HG03196 (cell line): Measurements from ENCODE around the gene MAPK10.

ENCODE experiments used
- ATAC-seq: cut with Tn5 transposase; IDR thresholded peaks from one replicate; pipeline ENCODE4 v1.9.1; 2021; ENCODE audit not compliant: unreplicated experiment

Gene MAPK10

DNA sequence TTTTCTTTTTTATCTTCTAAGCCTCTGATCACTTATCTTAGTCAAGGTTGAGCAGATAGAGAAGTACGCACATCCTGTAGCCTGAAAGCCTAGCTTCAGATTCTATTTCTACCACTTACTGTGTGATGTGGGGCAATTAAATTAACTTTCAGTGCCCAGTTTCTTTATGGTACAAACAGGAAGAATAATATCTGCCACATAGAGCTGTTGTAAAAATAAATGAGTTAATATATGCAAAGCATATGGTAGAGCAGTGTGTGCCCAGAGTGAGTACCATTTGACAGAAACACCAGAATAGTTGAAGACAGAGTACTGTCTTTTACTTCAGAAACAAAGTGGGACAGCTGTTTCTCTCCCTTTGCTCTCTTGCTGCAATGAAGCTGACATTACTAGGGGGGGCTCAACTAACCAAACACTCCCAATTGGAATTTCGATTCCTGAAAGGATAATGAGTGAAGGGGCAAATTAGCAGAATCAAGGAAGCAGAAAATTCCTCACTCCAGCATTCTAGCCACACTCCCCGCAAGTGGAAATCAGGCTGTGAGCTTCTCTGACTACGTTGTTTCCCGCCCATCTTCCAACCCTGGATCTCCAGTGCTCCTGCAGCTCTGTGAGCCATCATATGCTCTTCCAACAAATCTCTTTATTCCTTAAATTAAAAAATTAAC lies 80.4 kb downstream of the MAPK10 start:
- no peak for ATAC-seq

DNA sequence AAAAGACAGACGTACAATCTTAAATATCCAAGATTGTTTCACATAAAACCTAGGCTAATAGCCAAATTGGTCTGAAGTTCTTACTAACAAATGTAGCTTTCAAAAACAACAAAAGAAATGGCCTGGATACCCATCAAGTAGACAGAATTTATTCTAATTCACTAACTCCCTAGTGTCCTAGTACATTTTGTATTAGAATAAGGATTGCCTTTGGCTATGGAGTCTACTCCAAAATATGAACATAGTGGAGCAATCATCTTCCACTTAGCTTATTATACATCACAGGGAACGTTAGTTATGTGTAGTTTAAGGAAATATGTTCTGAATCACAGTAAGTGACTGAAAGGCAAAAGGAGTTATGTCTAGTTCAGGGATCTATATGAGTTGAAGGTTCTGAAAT lies 81.7 kb downstream of the MAPK10 start:
- no peak for ATAC-seq

DNA sequence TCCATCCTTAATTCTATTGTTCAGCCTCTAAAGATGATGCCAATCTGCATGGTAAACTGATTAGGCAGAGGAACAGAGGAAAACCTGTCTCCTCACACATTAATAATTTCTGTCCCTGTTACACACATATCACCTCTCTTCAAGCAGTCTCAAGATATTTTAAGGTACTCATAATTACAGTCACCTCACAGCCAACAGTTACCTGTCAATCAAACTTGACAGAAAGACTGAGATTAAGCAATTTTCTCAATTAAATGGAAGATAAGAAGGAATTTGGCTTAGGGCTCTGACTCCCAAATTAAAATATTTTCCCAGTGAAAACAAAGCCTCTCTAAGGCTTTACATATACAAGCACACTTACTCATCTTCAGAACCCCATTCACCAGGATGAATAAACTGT lies 85.2 kb downstream of the MAPK10 start:
- ATAC-seq, result no peak

DNA sequence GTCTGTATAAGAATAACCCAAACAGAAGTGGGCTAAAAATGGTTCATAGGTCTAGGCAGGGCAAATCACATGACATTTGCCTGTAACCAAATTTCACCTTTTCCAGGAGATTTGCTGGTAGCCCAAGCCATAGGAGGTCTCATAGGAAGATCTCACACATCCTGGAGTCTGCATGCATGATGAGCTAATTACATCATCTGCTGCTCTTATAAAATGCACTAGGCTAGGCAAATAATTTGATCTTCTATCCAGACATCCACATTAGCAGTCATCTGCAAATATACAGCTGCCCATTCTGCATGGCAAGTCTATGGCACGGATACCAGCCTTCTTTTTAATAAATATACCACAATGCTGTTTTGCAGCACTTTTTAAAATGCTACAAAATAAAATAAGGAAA lies 87.2 kb downstream of the MAPK10 start:
- no peak for ATAC-seq

DNA sequence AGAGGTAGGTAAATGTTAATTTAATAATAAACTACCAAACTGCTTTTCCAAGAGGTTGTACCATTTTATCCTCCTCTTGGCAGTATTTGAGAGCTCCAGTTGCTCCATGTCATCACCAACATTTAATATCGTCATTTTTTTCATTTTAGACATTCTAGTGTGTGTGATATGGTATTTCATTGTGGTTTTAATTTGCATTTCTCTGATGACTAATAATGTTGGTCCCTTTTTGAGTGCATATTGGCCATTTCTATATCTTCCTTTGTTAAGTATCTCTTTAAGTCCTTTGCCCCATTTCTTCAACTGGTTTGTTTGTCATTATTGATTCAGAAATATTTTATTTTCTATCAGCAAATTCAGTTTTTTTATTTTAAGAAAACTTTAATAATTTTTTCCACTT lies 88.8 kb downstream of the MAPK10 start:
- no peak for ATAC-seq

DNA sequence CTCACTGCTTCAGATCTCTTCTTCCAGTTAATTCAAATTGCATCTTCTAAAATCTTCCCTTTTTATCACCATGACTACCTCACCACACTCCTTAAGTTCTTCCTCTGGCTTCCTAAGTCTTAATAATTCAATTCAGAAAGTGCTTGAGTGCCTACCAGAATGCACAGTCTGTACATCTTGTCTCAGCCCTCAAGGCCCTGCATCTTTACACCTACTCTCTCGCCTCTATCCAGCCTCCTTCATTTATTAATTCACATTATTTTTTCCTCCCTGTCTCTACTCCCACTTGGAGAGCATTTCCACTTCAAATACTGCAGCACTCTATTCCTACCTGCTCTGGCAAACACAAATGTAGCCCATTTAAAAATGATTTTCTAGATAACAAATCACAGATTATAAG lies 90.5 kb downstream of the MAPK10 start:
- no peak for ATAC-seq

DNA sequence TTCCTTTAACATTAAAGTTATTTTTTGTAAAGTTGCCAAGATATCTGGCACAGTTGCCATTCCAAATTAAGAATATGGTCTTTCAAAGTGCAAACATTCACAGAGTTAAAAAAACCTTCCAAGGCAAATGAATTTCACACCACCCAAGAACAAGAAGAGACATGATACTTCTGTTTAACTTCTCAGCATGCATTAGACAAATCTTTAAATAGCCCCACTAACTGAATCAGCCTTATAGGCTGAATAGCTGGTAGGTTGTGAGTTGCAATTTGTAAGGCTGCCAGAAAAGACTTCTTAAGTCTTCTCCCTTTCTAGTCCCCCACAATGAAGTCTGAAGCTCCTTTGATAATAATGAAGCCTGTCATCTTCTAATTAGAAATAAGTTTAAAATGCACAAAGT lies 95.6 kb downstream of the MAPK10 start:
- no peak for ATAC-seq

DNA sequence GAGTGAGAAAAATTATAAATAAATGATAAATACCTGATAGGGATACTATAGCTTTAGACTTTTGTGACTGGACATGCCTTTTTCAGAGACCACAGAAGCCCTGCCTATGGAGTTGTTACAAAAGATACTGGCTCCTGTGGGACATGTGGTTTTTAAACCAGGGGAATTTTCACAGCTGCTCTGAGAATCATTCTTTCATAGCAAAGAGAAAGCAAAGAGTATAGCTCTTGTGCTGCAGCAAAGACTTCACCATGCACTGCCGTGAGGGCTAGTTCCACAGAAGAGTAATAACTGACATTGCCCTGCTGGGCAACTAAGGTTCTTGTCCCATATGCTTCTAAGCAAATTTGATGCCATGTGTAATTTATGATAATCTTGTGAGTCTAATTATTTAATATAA lies 98.2 kb downstream of the MAPK10 start:
- ATAC-seq, result no peak

DNA sequence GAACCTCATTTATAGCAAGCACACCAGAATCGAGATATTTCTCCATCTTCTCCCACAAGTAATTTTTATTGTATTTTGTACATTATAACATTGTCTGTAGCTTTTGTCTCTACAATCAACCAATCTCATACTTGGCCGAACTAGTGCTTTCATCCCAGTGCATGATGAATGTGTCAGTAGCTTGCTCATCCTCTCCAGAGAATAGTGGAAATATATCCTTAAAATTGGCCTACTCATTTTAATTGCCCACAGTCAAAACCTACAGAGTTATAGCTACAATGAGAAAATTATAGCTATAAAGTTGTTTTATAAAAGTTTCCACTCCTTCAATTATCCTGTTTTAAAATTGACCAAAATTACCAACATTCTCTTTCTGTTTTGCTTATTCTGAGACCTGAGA lies 103.8 kb downstream of the MAPK10 start:
- ATAC-seq, result no peak

DNA sequence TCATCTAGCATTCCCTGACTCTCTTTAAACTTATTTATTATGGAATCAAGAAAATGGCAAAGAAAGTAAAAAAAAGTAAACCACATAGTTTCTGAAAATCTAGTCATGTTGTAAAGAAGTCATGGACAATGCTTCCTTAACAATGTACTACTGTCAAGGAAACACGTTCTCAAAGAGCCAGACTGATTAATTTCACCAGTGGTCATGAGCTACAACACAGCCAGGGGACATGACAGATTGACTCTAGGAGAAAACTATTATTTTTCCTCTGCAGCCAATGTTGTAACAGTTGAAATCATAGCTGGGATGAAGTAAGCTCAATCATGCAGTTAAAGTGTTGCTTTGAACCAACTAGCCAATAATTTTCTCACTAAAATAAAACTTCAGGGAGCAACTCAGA lies 109.2 kb downstream of the MAPK10 start:
- ATAC-seq, result no peak

DNA sequence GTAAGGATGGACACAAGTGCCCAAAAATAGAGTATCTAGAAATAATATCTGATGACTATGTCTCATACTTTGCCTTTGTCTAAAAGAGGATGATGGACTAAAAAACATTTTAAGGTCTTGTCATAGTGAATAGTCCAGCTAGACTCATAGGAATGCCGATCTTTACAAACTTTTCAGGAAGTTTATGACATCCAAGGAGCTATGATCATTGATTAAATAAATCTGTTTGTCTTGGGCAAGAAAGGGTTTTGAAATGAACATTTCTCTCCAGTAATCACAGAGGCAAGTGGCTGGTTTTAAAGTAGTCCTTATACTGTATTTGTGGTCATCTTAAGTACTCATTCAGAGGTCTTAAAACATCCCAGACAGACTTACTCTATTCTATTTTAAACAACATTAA lies 109.8 kb downstream of the MAPK10 start:
- no peak for ATAC-seq

DNA sequence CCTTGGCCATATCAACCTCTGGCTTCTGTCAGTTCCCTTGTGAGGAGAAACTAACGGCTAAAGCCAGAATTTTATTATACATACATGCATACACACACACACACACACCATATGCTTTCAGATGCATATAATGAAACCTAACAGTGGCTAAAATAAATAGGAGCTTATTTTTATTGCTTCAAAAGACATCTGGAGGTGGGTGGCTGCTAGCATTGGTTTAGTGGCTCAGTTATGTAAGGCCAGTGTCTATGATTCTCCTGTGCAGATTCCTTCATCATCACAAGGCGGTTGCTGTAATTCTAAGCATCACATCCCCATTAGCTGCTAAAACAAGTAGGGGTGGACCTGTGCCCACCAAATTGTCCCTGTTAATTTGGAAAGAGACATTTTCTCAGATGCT lies 110.8 kb downstream of the MAPK10 start:
- no peak for ATAC-seq

DNA sequence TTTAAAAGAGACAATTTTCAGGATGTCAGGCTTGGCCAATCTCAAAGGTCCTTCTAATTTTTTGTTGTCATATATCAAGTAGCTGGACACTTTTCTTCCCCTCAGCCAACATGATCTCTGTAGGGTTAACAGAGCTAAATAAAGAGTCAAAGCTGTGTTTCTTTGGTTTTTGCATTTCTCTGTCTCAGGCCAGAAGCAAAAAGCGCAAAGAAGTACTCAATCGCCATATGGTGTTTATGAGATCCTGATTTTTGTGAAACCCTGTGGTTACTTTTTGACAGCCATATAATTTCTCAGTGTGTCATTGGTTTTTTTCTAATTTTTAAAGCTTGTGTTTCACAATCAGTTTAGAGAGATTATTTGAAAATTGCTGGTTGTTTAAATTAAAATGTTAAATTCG lies 111.9 kb downstream of the MAPK10 start:
- no peak for ATAC-seq

DNA sequence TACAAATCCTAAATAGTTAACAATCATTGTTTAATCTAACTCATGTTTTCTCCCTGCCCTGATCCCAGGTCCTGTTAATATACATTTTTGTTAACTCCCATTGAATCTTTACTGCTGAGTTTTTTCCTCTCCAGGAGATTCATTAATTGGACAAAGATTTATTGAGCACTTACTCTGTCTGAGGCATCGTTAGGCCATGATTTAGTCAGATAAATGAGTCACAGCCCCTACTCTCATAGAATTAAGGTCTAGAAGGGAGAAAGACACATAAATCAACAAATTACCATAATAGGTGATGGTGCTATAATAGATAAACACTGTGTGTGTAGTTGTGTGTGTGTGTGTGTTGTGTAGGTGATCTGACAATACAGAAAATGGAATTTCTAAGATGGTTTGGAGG lies 112.5 kb downstream of the MAPK10 start:
- ATAC-seq, result no peak

DNA sequence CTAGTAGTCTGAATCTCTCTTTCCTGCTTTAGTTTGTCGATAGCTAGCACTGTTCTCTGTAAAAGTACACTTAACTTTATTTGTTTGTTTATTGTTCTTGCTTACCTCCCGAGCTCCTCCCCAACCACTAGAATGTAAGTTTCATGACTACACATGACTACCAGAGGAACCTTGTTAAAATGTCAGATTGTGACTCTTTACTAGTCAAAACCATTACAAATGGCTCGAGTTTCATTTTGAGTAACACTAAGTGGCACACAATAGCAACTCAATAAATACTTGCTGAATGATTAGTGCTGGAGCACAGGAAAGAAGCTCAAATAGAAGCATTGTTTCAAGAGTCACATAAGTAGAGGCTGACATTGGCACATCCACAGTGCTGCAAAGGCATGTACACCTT lies 116.1 kb downstream of the MAPK10 start:
- no peak for ATAC-seq

DNA sequence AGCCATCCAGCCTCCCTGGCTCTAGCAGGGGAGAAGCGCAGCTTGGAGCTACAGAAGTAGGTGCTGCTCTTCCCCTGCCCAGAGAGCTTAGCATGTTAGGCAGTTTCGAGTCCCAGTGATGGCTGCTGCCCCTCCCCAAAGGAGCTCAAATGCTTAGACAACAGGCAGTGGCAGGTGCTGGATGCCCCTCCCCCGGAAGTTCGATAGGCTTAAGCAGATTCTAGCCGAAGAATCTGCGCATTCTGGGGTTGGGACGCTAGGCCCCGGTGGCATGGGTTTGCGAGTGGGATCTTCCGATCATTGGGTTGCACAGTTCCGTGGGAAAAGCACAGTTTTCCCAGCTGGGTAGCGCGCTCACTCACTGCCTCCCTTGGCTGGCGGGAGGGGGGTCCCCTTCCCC lies 117.2 kb downstream of the MAPK10 start:
- ATAC-seq, result no peak

DNA sequence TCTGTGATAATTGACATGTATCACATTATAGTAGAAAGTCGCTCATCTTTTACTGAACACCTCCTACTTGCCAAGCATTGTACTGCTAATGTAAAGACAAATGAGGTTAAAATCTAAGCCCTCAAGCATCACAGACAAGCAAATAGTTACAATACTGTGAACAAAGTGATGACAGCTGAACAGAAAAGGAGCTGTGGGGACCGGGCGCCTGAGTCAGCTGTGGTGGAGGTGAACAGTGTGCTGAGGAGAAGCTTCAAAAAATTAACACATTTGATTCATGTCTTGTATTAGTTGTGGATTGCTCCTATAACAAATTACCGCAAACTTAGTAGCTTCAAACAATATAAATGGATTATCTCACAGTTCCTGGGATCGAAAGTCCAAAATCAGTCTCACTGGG lies 124.3 kb downstream of the MAPK10 start:
- no peak for ATAC-seq

DNA sequence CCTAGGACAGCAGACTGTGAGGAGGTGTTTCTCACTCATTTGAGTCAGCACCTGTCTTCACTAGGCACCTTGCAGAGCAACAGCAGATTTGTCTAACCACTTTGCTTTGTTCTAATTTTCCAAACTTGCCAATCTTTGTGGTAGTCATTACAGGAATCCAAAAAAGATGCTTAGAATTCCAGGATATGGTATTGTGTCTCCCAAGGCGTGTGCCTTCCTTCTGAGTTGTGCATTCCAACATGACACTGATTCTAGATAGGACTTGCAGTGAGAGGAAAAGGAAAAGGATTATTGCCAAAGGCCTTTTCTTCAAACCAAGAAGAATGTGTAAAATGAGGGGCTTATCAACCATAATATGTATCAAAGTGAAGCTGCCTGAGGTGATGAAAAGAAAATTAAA lies 126.2 kb downstream of the MAPK10 start:
- no peak for ATAC-seq

DNA sequence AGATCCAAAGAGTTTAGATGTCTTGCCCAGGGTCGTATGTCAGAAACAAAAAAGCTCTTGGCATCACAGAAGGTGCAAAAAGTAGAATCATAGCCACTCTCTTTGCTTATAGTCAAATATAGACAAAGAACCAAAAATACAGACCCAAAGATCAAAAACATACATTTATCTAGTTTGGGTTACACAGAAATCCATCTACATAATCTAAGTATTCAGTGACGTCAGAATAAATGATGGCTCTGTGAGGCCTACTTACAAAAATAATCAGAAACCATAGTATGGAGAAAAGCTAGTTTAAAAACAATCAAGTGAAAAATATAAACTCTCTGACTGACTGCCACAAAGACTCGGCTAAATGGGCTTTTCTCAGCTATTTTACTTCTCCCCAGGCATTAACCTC lies 126.8 kb downstream of the MAPK10 start:
- ATAC-seq, result no peak

DNA sequence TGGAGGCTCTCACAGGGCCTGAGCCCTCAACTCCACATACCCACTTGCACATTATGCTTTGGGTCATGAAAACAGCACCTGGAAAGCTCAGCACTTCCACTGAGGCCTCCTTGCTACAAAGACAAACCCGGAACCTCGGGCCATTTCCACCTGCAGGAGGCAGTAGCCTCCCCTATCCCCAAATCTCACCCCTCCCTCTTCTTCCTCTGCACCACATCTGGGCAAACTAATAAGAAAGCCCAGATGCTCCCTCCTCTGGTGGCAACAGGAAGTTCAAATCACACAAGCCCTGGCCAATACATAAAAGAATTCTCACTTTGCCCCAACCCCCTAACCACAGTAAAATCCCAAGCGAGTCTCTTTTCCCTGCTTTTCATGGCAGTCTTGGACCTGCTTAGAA lies 136.4 kb downstream of the MAPK10 start:
- ATAC-seq, result peak; percentile 61

DNA sequence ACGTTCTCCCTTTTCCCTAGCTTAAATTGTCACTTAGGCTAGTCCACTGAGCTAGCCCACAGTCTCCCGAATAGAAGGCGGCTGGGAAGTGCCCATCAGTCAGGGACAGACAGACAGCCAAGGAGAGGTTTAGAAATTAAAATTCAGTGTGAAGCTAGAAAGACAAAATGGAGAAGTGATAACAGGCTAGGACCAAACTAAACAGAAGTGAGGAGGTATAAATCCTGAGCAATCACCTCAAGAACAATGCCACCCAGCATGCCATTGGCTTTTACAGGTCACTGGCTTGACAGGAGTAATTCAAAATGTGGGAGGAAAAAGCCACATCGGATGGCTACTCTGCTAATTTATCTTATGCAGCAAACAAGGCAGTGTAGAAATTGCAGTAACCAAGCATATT lies 138.9 kb downstream of the MAPK10 start:
- no peak for ATAC-seq

DNA sequence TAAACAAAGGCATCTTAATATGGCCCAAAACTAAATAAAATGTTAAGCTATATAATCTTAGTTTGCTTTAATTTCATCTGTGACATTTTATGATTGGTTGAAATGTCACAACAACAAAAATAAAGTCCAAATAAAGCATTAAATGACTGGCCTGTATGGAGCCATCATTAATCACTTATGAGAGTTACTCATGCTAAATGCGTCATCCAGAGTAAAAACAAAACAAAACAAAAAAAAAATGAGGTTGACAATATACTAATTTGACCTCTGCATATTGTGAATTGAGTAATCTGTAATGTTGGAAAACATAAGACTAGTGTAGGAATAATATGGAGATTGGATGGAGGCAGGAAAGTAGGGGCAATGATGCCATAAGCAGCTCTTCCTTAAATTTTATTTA lies 139.7 kb downstream of the MAPK10 start:
- ATAC-seq, result no peak

DNA sequence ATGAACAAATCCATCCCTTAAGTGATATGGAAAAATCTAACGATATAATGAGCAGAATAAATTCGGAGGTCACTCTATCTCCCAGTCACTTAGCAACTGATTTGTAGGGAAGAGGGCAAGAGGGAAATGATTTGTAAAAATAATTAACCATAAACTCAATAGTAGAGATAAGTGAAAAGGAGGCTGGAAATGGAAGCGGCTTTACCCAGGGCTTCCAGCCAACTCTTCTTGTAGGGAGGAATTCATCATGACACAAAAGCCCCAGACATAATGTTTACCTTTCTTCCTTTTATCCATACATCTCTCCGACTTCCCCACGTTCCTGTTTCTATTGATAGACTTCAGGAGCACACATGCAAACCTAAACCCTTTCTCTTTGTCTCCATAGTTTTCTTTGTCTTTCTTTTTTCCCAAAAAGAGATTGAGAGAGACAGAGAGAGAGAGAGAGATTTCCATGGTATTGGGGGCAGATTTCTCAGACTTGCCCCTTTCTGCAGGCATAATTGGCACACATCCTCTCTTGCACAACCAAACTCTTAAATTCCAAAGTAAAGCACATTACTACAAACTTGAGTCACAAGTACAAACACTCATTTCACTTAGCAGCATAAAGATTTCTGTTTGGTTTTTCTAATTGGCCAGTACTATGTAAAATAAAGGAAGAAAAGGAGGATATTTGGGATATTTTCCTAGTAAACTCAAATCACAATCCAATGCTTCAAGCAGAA lies 140.9 kb downstream of the MAPK10 start:
- ATAC-seq, result no peak
